Sigmoid colon (tissue), 7 donors: ENCODE results near the gene MOB3A. TPM values are rescaled to one million over a fixed set of nuclear protein-coding genes. Genes with fewer than 3 reads are reported as not detected.
"Not testable (repeated sequence)": the region's sequence is repeated elsewhere in the genome, so short reads cannot be mapped to it uniquely, and the experiment has no call there.

Experiments
- DNase-seq: peaks from one replicate; pipeline ENCODE4 v3.0.0-alpha.2; 2019
- H3K27ac ChIP-seq, 4 donors: fragments of 200-600 bp; sonication (generic); one replicate each; pipeline ENCODE4 v1.5.1; 2016 to 2019; ENCODE audit warnings: mild to moderate bottlenecking in 1 of 4
- H3K27me3 ChIP-seq, 3 donors: fragments of 200-600 bp; sonication (generic); one replicate each; pipeline ENCODE4 v1.5.1; 2019; ENCODE audit warnings: mild to moderate bottlenecking in 1 of 3
- H3K36me3 ChIP-seq, 4 donors: fragments of 200-600 bp; sonication (generic); one replicate each; pipeline ENCODE4 v1.5.1; 2016 to 2019
- H3K4me1 ChIP-seq, 4 donors: fragments of 200-600 bp; sonication (generic); one replicate each; pipeline ENCODE4 v1.5.1; 2017 to 2019
- H3K4me3 ChIP-seq, 4 donors: fragments of 200-600 bp; sonication (generic); one replicate each; pipeline ENCODE4 v1.5.1; 2017 to 2019; ENCODE audit warnings: mild to moderate bottlenecking in 2 of 4, moderate library complexity in 1 of 4
- H3K9me3 ChIP-seq, 4 donors: fragments of 200-600 bp in 3 of 4; sonication (generic) in 3 of 4; one replicate each; pipeline versions ENCODE4 v1.5.1 to v1.6.1; 2013 to 2019
- EP300 ChIP-seq, 4 donors: sonication (generic); formaldehyde crosslinking; IDR thresholded peaks; one replicate each; pipeline ENCODE4 v1.6.1; 2017; ENCODE audit warnings: antibody characterized with exemption in 4 of 4
- POLR2A ChIP-seq, 2 donors: fragments of 450-650 bp; IDR thresholded peaks; one replicate each; pipeline ENCODE4 v1.6.1; 2016; ENCODE audit warnings: antibody characterized with exemption in 2 of 2, mild to moderate bottlenecking in 2 of 2, moderate library complexity in 2 of 2
- POLR2AphosphoS5 ChIP-seq, 4 donors: sonication (generic); formaldehyde crosslinking; IDR thresholded peaks; one replicate each; pipeline ENCODE4 v1.6.1; 2017; ENCODE audit warnings: antibody characterized with exemption in 4 of 4
- WGBS, 2 donors: extraction: QIAGEN DNeasy Blood & Tissue Kit; methylation state at CpG; one replicate each; pipeline ENCODE4 v1.1.7; 2013; 5-methylcytosine and 5-hydroxymethylcytosine counted together
- intact Hi-C: fragments of 100-400 bp; cut with DNase I; formaldehyde crosslinking; loops from one replicate; pipeline ENCODE4 v1.15.1; 2023
- polyA plus RNA-seq, 3 donors: library from polyadenylated mRNA; stranded (reverse); fragments of 200-250 nt; gene quantifications; one replicate each; pipeline ENCODE4 v1.2.3, GENCODE V29; 2013
- total RNA-seq, 4 donors: library from RNA; depleted of rRNA; stranded (reverse); fragments of >200 nt; gene quantifications; one replicate each; pipeline ENCODE4 v1.1.0, GENCODE V29; 2016
- TF ChIP-seq, protein P1 (sequence below), 4 experiments: fragments of 450-650 bp in 3 of 4; fragments of 200-600 bp in 1 of 4; IDR thresholded peaks; one replicate each; pipeline ENCODE4 v1.5.1; 2016 to 2019; ENCODE audit warnings: antibody characterized with exemption in 4 of 4, mild to moderate bottlenecking in 3 of 4, moderate library complexity in 2 of 4
- donor health status: healthy with polysubstance abuse.
- donor health status: Bipolar disorder and iron deficiency.
- donor health status: healthy.

The MOB3A gene
- total and polyA plus RNA-seq, 7 donors = 14.4 to 65.4 (median 28.6) TPM

DNA sequence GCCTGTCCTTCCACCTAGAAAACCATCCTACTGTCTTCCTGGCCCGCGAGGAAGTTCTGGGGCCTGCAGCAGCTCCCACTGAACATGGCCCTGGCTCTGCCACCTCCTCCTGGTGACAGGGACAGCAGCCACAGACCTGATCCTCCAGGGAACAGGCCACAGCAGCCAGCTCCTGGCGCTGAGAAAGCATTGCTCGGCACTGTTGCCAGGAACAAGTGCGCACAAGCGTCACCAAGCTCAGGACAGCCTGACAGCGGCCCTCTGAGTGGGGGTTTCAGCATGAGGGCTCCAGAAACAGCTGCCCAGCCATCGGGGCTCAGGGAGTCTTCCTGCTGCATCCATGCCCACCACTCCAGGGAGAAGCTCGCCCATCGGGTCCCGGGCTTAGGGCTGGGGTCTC lies 33.4 kb upstream of the MOB3A start:
- H3K4me1 ChIP-seq = no peaks in the 10 kb centered on the region
- WGBS, 2 donors = 97 to 98% methylated on average over 11 of the region's 11 CpGs
- peaks cover 13 to 87% (median 53%) of the 10 kb centered on the region in 4 donors for H3K36me3 ChIP-seq
- H3K27ac ChIP-seq = no peak overlapping the region
- no peaks in the 10 kb centered on the region for H3K27me3 ChIP-seq
- intact Hi-C loops = no loop called here
- no peak overlapping the region for H3K4me3 ChIP-seq
- TF ChIP-seq, protein P1, sequence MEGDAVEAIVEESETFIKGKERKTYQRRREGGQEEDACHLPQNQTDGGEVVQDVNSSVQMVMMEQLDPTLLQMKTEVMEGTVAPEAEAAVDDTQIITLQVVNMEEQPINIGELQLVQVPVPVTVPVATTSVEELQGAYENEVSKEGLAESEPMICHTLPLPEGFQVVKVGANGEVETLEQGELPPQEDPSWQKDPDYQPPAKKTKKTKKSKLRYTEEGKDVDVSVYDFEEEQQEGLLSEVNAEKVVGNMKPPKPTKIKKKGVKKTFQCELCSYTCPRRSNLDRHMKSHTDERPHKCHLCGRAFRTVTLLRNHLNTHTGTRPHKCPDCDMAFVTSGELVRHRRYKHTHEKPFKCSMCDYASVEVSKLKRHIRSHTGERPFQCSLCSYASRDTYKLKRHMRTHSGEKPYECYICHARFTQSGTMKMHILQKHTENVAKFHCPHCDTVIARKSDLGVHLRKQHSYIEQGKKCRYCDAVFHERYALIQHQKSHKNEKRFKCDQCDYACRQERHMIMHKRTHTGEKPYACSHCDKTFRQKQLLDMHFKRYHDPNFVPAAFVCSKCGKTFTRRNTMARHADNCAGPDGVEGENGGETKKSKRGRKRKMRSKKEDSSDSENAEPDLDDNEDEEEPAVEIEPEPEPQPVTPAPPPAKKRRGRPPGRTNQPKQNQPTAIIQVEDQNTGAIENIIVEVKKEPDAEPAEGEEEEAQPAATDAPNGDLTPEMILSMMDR (IDR thresholded peaks at IDR 0.05) = no peak
- no peak for TF ChIP-seq POLR2A (IDR thresholded peaks at IDR 0.05)
- no peak for TF ChIP-seq EP300 (IDR thresholded peaks at IDR 0.05)
- TF ChIP-seq POLR2AphosphoS5 (IDR thresholded peaks at IDR 0.05) = no peak
- no peak for DNase-seq
- no peaks in the 10 kb centered on the region for H3K9me3 ChIP-seq

DNA sequence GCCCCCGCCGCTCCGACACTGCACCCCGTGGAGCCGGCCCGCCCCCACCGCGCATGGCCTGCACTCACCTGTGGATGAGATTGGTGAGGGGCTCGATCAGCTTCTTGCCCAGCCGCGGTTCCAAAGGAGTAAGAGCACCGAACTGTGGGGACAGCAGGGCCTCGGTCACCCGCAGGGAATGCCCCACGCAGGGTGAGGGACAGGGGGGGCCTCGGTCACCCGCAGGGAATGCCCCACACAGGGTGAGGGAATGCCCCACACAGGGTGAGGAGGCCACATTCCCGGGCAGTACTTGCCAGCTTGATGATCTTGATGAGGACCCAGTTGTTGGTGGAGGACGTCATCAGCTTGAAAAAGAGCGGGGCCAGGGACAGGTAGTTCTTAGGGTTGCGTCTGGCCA lies 32.9 kb upstream of the MOB3A start:
- TF ChIP-seq, protein P1 (IDR thresholded peaks at IDR 0.05) = no peak
- TF ChIP-seq EP300 (IDR thresholded peaks at IDR 0.05) (no peak), POLR2AphosphoS5 (IDR thresholded peaks at IDR 0.05) (no peak), POLR2A (IDR thresholded peaks at IDR 0.05) (no peak)
- Histone ChIP-seq H3K27ac (no peak overlapping the region), H3K27me3 (no peaks in the 10 kb centered on the region), H3K9me3 (no peaks in the 10 kb centered on the region), H3K4me1 (no peaks in the 10 kb centered on the region), H3K36me3 (peaks cover 13 to 89% (median 54%) of the 10 kb centered on the region in 4 donors), H3K4me3 (no peak overlapping the region)
- intact Hi-C loops = no loop called here
- WGBS, 2 donors = 96 to 97% methylated on average over 21 of the region's 21 CpGs
- no peak for DNase-seq

DNA sequence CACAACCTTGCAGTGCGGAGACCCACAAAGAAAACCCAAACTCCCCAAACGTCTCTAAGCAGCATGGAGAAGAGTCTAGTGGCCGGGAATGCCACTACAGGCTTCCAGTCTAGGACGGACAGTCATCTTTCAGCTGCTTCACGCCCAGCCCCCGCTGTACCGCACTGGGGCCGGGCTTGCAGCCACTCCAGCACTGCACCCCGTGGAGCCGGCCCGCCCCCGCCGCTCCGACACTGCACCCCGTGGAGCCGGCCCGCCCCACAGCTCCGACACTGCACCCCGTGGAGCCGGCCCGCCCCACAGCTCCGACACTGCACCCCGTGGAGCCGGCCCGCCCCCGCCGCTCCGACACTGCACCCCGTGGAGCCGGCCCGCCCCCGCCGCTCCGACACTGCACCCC lies 32.1 kb upstream of the MOB3A start:
- not testable (repeated sequence) for H3K27me3 ChIP-seq
- WGBS, 2 donors = 90 to 96% methylated on average over 28 to 29 of the region's 34 CpGs

DNA sequence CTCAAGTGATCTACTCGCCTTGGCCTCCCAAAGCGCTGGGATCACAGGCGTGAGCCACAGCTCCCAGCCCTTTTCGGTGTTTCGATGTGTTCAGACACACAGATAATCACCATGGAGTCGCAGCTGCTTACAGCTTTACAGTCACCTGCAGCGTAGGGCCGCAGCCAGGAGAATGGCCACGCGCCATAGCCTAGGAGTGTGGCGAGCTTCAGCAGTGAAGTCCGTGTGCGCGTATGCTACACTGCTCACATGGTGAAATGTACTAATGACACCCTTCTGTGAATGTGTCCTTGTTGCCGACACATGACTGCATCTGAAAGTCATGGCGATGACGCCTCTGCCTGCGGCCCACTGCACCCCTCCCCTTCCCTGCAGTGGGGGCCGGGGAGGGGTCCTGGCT lies 31.6 kb upstream of the MOB3A start:
- Histone ChIP-seq H3K36me3 (peaks cover 13 to 89% (median 60%) of the 10 kb centered on the region in 4 donors), H3K27ac (no peak overlapping the region), H3K27me3 (no peaks in the 10 kb centered on the region), H3K4me3 (no peak overlapping the region), H3K9me3 (no peaks in the 10 kb centered on the region), H3K4me1 (no peaks in the 10 kb centered on the region)
- WGBS, 2 donors = 80 to 87% methylated on average over 19 of the region's 19 CpGs
- intact Hi-C loops = no loop called here
- TF ChIP-seq POLR2A (IDR thresholded peaks at IDR 0.05) = no peak
- TF ChIP-seq, protein P1 (IDR thresholded peaks at IDR 0.05) = no peak
- no peak for TF ChIP-seq EP300 (IDR thresholded peaks at IDR 0.05)
- no peak for TF ChIP-seq POLR2AphosphoS5 (IDR thresholded peaks at IDR 0.05)
- no peak for DNase-seq

More for the DNA sequence above, 32.1 kb upstream of the MOB3A start:
- H3K4me3 ChIP-seq, H3K4me1 ChIP-seq, H3K9me3 ChIP-seq, intact Hi-C loops, DNase-seq, H3K27ac ChIP-seq: not testable (repeated sequence)
- peaks cover 13 to 89% (median 58%) of the 10 kb centered on the region in 4 donors for H3K36me3 ChIP-seq

DNA sequence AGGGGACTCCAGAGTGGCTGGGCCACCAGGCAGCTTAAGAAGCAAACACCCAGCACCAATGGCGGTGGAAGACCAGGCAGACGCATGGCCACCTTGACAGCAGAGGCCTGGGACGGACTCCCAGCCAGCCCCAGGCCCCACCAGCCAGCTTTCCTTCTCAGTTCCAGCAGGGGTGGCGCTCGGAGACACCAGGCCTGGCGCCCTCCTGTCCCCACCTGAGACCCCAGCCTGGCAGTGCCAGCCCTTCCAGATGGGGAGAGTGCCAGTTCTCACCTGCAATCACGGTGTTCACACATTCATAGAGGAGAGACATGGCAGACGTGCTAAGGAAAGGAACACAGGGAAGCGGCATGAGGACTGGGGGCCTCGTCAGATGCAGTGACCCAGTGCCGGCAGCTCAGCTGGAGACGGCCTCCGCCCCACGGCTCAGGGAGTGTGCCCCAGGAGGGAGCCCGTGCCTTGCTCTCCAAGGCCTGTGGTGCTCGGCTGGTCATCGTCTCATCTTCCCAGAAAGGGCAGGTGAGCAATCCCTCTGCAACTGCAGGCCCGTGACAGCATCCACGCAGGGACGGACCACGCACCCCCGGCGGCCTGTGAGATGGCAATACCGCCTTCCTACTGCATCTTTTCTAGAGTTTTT lies 30.9 kb upstream of the MOB3A start:
- Histone ChIP-seq H3K4me1 (no peaks in the 10 kb centered on the region), H3K27ac (no peak overlapping the region), H3K4me3 (no peak overlapping the region), H3K36me3 (peaks cover 13 to 89% (median 60%) of the 10 kb centered on the region in 4 donors), H3K27me3 (no peaks in the 10 kb centered on the region), H3K9me3 (no peaks in the 10 kb centered on the region)
- intact Hi-C loops = no loop called here
- 96 to 97% methylated on average over 24 of the region's 24 CpGs for WGBS, 2 donors
- DNase-seq = no peak
- TF ChIP-seq, protein P1 (IDR thresholded peaks at IDR 0.05) = no peak
- TF ChIP-seq POLR2AphosphoS5 (IDR thresholded peaks at IDR 0.05) (no peak), EP300 (IDR thresholded peaks at IDR 0.05) (no peak)
